Brain microvascular endothelial cell (primary cell): ENCODE data around the gene ELF1.
"Not testable (repeated sequence)": the region's sequence is repeated elsewhere in the genome, so short reads cannot be mapped to it uniquely, and the experiment has no call there.

Experiments
- DNase-seq: peaks from one replicate; pipeline ENCODE4 v3.0.0-alpha.2; 2020
- H3K27ac ChIP-seq: fragments of 250-450 bp; sonication (Bioruptor Pico); 2 replicates; pipeline ENCODE4 v1.5.1; 2020; ENCODE audit warnings: mild to moderate bottlenecking, moderate library complexity
- H3K27me3 ChIP-seq: fragments of 250-450 bp; sonication (Bioruptor Pico); replicated peaks from 2 replicates; pipeline ENCODE4 v1.5.1; 2020; ENCODE audit warnings: mild to moderate bottlenecking
- H3K36me3 ChIP-seq: fragments of 250-450 bp; sonication (Bioruptor Pico); replicated peaks from 2 replicates; pipeline ENCODE4 v1.5.1; 2020; ENCODE audit warnings: mild to moderate bottlenecking
- H3K4me3 ChIP-seq: 2 replicates; pipeline ENCODE4 v1.5.1; 2011; ENCODE audit warnings: low read depth, mild to moderate bottlenecking, control low read depth, low read length, moderate library complexity
- CTCF ChIP-seq: IDR thresholded peaks from 2 replicates; pipeline ENCODE4 v1.5.1; 2011; ENCODE audit warnings: low read depth, mild to moderate bottlenecking, moderate library complexity, low read length, control low read depth, inconsistent platforms; ENCODE audit errors: missing control alignments
- in situ Hi-C: cut with HindIII; loops from 2 replicates; pipeline ENCODE4 v1.10.0; 2017; ENCODE audit warnings: low sequenced_read_pairs, low pct_ligation_motif_present

The ELF1 gene

DNA sequence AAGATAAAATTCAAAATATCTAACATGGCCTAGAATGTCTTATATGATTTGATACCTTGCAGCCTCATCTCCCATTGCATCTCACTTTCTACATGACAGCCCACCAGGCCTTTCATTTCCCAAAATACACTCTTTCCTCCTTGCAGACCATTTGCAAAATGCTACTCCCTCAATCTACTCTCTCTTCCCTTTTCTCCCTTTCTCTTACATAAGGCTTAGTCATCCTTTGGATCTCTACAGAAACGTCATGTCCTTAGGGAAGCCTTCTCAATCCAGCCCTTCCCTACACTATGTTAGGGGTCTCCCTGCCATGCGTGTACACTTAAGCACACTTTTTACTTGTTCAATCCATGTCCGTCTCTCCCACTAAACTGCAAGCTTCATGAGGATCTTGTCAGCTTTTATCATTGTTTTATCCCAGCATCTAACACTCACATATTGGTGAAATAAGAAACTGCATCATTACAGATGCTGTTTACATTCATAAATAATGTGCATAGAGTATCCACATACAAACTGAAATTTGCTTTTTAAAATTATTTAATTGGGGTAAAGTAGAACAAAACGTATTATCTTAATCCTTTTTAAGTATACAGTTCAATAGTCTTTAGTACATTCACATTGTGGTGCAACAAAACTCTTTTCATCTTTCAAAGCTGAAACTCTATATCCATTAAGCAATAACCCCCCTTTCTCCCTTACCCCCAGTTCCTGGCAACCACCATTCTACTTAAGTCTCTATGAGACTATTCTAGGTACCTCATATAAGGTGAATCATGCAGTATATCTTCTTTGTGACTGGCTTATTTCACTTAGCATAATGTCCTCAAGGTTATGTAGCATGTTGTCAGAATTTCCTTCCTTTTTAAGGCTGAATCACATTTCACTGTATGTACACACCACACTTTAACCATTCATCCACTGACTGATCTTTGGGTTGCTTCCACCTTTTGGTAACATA is 30.6 kb upstream of the ELF1 start:
- peaks cover 2% of the 10 kb centered on the region for H3K36me3 ChIP-seq
- DNase-seq: no peak
- no peak for TF ChIP-seq CTCF
- no peaks in the 10 kb centered on the region for H3K27me3 ChIP-seq
- H3K4me3 ChIP-seq: no peak overlapping the region
- in situ Hi-C loops: no loop called here
- no peak overlapping the region for H3K27ac ChIP-seq

DNA sequence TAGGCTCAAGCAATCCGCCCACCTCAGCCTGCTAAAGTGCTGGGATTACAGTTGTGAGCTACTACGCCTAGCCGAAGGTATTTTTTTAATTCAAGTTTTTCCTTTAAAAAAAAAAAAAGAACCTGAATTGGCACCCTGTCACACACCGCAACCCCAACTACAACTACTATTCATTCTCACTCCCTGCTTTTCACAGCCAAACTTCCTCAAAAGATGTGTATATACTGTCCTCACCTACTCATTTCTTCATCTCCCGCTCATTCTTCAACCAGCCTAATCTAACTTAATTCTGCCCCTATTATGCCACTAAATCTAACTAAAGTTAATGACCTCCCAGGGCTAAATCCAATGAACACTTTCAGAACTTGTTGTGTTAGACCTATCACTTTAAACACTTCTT is 29.5 kb upstream of the ELF1 start:
- Histone ChIP-seq H3K27me3 (no peaks in the 10 kb centered on the region), H3K36me3 (peaks cover 2% of the 10 kb centered on the region), H3K27ac (no peak overlapping the region), H3K4me3 (no peak overlapping the region)
- TF ChIP-seq CTCF: no peak
- in situ Hi-C loops: no loop called here
- no peak for DNase-seq

GRCh38 chr13:41042419-41042818 is 23.3 kb upstream of the ELF1 start:
- DNase-seq, H3K27ac ChIP-seq, H3K36me3 ChIP-seq, H3K27me3 ChIP-seq, in situ Hi-C loops, H3K4me3 ChIP-seq: not testable (repeated sequence)

GRCh38 chr13:41040584-41041334 is 21.6 kb upstream of the ELF1 start:
- in situ Hi-C loops: no loop called here
- Histone ChIP-seq H3K36me3 (no peaks in the 10 kb centered on the region), H3K27me3 (no peaks in the 10 kb centered on the region), H3K4me3 (no peak overlapping the region), H3K27ac (no peak overlapping the region)
- no peak for TF ChIP-seq CTCF
- DNase-seq: no peak

DNA sequence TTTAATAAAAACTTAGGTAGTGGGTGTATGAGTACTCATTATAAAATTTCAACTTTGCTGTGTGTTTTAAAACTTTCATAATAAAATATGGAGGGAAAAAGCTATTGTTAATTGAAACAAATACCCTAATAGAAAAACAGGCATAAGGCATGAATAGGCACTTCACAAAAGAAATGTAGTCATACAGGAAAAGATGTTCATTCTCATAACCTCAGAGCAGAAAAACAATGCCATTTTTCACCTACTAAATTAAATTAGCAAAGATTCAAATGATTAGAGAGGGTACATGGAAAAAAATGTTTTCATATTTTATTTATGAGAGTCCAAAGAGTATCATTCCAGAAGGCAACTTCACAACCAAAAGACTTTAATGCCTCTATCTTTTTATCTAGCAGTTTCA is 20.6 kb upstream of the ELF1 start:
- no peak overlapping the region for H3K4me3 ChIP-seq
- no peak for DNase-seq
- TF ChIP-seq CTCF: no peak
- H3K36me3 ChIP-seq: no peaks in the 10 kb centered on the region
- no peak overlapping the region for H3K27ac ChIP-seq
- in situ Hi-C loops: no loop called here
- no peaks in the 10 kb centered on the region for H3K27me3 ChIP-seq

DNA sequence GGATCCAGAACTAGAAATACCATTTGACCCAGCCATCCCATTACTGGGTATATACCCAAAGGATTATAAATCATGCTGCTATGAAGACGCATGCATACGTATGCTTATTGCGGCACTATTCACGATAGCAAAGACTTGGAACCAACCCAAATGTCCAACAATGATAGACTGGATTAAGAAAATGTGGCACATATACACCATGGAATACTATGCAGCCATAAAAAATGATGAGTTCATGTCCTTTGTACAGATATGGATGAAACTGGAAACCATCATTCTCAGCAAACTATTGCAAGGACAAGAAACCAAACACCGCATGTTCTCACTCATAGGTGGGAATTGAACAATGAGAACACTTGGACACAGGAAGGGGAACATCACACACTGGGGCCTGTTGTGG is 17.4 kb upstream of the ELF1 start:
- H3K36me3 ChIP-seq, in situ Hi-C loops, H3K27me3 ChIP-seq, DNase-seq, H3K4me3 ChIP-seq, H3K27ac ChIP-seq: not testable (repeated sequence)
